ENCODE measurements around the gene NFRKB. TPM values are rescaled to one million over a fixed set of nuclear protein-coding genes. Genes with fewer than 3 reads are reported as not detected.
A peak's percentile ranks its signal among the peaks of the same experiment; 100 is the strongest.
"Not testable (repeated sequence)": the region's sequence is repeated elsewhere in the genome, so short reads cannot be mapped to it uniquely, and the experiment has no call there.

NFRKB gene
- total RNA-seq, 1 experiment from 2014 or later = 26.4 TPM

DNA sequence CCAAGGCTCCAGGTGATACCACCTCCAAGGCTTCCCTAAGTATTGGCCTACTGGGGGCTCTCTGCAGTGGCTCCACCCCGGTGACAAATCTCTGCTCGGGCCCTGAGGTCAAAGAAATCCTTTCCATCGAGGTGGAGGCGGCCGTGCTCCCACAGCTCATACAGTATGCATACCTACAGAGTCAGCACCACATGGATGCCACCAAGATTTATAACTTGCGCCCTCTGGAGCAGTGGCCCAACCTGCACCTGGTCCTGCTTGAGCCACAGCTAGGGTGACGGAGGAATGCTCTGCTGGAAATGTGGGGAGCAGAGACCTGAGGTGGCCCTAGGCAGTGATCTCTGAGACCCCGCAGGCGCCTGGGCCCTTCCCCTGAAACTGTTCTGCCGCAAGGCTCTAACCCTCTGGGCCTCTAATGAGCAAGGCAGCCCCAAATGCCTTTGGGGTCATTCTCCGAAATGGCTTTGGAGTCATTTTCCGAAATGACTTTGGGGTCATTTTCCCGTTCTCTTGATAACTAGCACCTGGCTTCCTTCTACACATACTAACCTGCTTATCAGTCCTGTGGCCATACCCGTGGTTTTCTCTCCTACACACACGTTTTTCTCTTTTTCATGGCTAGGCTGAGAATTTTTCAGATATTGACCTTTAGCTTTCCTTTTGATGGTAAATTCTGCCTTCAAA lies 45.8 kb downstream of the NFRKB start:
- H3K36me3 Mint-ChIP-seq (ENCODE audit: insufficient read depth, unreplicated experiment) = peaks cover 12% of the 10 kb centered on the region
- H3K27me3 Mint-ChIP-seq (ENCODE audit: unreplicated experiment) = no peaks in the 10 kb centered on the region
- intact Hi-C loops (cut with micrococcal nuclease; ENCODE audit: unreplicated experiment) = loop anchor here (5.0 kb wide), 1 partner anchor 62 kb away; no protein-coding TSS in a partner anchor
- DNase-seq = no peak
- H3K4me1 Mint-ChIP-seq (ENCODE audit: low read depth, unreplicated experiment) = peaks cover 34% of the 10 kb centered on the region
- BruUV-seq (replicated peaks) = no TSS peak
- no peak overlapping the region for H3K4me3 Mint-ChIP-seq (ENCODE audit: low read depth, unreplicated experiment)
- no peak overlapping the region for H3K27ac Mint-ChIP-seq (ENCODE audit: unreplicated experiment)
- TF ChIP-seq, protein P1, sequence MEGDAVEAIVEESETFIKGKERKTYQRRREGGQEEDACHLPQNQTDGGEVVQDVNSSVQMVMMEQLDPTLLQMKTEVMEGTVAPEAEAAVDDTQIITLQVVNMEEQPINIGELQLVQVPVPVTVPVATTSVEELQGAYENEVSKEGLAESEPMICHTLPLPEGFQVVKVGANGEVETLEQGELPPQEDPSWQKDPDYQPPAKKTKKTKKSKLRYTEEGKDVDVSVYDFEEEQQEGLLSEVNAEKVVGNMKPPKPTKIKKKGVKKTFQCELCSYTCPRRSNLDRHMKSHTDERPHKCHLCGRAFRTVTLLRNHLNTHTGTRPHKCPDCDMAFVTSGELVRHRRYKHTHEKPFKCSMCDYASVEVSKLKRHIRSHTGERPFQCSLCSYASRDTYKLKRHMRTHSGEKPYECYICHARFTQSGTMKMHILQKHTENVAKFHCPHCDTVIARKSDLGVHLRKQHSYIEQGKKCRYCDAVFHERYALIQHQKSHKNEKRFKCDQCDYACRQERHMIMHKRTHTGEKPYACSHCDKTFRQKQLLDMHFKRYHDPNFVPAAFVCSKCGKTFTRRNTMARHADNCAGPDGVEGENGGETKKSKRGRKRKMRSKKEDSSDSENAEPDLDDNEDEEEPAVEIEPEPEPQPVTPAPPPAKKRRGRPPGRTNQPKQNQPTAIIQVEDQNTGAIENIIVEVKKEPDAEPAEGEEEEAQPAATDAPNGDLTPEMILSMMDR (IDR thresholded peaks at IDR 0.05; ENCODE audit: unreplicated experiment) = no peak
- H3K9me3 Mint-ChIP-seq (ENCODE audit: low read depth, unreplicated experiment) = no peaks in the 10 kb centered on the region
- CTCF ChIA-PET = no interaction called here

DNA sequence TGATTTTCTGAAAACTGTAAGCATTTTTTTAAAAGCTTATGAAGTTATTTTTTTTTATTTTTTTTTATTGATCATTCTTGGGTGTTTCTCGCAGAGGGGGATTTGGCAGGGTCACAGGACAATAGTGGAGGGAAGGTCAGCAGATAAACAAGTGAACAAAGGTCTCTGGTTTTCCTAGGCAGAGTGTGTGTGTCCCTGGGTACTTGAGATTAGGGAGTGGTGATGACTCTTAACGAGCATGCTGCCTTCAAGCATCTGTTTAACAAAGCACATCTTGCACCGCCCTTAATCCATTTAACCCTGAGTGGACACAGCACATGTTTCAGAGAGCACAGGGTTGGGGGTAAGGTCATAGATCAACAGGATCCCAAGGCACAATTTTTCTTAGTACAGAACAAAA lies 48.0 kb downstream of the NFRKB start:
- peak overlapping the region; percentile 96 for H3K27ac Mint-ChIP-seq (ENCODE audit: unreplicated experiment)
- H3K9me3 Mint-ChIP-seq (ENCODE audit: low read depth, unreplicated experiment); H3K27me3 Mint-ChIP-seq (ENCODE audit: unreplicated experiment); H3K36me3 Mint-ChIP-seq (ENCODE audit: insufficient read depth, unreplicated experiment); CTCF ChIA-PET; DNase-seq; BruUV-seq (replicated peaks): not testable (repeated sequence)
- peak overlapping the region; percentile 41 for H3K4me3 Mint-ChIP-seq (ENCODE audit: low read depth, unreplicated experiment)
- intact Hi-C loops (cut with micrococcal nuclease; ENCODE audit: unreplicated experiment) = loop anchor here (5.0 kb wide), 1 partner anchor 60 kb away; no protein-coding TSS in a partner anchor
- peaks cover 32% of the 10 kb centered on the region for H3K4me1 Mint-ChIP-seq (ENCODE audit: low read depth, unreplicated experiment)

DNA sequence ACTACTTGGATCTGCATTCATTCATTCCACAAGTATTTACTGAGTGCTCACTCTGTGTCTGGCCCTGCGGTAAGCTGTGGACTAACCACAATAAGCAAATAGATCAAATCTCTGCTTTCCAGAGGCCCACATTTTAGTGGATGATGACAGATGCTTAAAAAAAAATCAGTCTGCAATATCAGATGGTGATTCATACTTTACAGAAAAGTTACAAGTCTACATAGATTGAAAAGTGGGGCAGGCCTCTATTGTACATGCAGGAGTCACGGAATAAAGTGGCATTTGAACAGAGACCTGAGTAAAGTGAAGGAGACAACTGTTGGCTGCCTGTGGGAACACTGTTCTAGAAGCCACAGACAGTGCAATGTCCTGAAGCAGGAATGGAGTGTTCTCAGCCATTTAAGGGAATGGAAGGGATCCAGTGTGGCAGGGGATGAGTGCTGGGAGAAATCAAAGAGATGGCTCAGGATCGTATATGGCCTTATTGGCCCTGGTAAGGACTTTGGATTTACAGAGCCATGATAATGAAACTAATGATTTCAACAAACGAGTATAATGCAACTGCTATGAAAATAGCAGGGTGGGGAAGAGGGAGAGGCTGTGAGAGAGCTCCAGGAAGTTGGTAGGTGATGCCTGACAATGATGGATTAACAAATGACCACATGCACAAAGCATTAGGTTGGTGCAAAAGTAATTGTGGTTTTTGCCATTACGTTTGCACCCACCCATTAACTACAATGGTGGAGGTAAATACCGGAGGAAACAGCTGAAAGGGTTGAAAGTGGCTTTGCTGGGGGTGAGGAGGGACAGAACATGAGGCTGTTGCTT lies 48.7 kb downstream of the NFRKB start:
- TF ChIP-seq, protein P1 (IDR thresholded peaks at IDR 0.05; ENCODE audit: unreplicated experiment) = no peak
- Mint-ChIP-seq H3K9me3 (ENCODE audit: low read depth, unreplicated experiment) (peaks cover 3% of the 10 kb centered on the region), H3K27me3 (ENCODE audit: unreplicated experiment) (no peaks in the 10 kb centered on the region), H3K4me1 (ENCODE audit: low read depth, unreplicated experiment) (peaks cover 39% of the 10 kb centered on the region), H3K36me3 (ENCODE audit: insufficient read depth, unreplicated experiment) (peaks cover 8% of the 10 kb centered on the region), H3K4me3 (ENCODE audit: low read depth, unreplicated experiment) (peak overlapping the region; percentile 41), H3K27ac (ENCODE audit: unreplicated experiment) (peak overlapping the region; percentile 96)
- peak; percentile 36 for DNase-seq
- intact Hi-C loops (cut with micrococcal nuclease; ENCODE audit: unreplicated experiment) = loop anchor here (5.0 kb wide), 1 partner anchor 59 kb away; no protein-coding TSS in a partner anchor
- no TSS peak for BruUV-seq (replicated peaks)
- CTCF ChIA-PET = no interaction called here

Other genes starting within 250 kb of the NFRKB start
- 16.1 and 17.7 TPM in 2 replicates for gene TMEM45B, start 79.7 kb downstream of the NFRKB start, total RNA-seq (2022)
- gene PRDM10, start 107.3 kb upstream of the NFRKB start, total RNA-seq (2022) = 5.0 and 8.1 TPM in 2 replicates
- gene APLP2, start 174.3 kb upstream of the NFRKB start, total RNA-seq (2022) = 446 and 447 TPM in 2 replicates